RPMI7951 (cell line): ENCODE measurements around the gene ZSWIM1. TPM values are rescaled to one million over a fixed set of nuclear protein-coding genes. Genes with fewer than 3 reads are reported as not detected.
"Not testable (repeated sequence)": the region's sequence is repeated elsewhere in the genome, so short reads cannot be mapped to it uniquely, and the experiment has no call there.

ENCODE experiments used
- DNase-seq: peaks from one replicate; pipeline ENCODE4 v3.0.0-alpha.2; 2012; ENCODE audit warnings: low read depth
- total RNA-seq: library from RNA; depleted of rRNA; stranded (reverse); fragments of >200 nt; shearing (Covaris generic); gene quantifications from 2 replicates; pipeline ENCODE4 v1.2.3, GENCODE V29; 2014; rRNA removed

ZSWIM1 gene
- total RNA-seq, 1 experiment from 2014 or later: 20.4 TPM

- DNase-seq: no peak
Observed at GRCh38 chr20:45927071-45927878, 46.2 kb downstream of the ZSWIM1 start.

- not testable (repeated sequence) for DNase-seq
Observed at GRCh38 chr20:45931680-45932079, 50.7 kb downstream of the ZSWIM1 start.

GRCh38 chr20:45933266-45934045 lies 52.4 kb downstream of the ZSWIM1 start:
- DNase-seq: peak; percentile 86

- DNase-seq: peak; percentile 52
Observed at GRCh38 chr20:45934046-45934585, 53.1 kb downstream of the ZSWIM1 start.

Other genes with a start within 250 kb of the ZSWIM1 start
- gene WFDC9, start 249.9 kb upstream of the ZSWIM1 start, total RNA-seq: not detected in 2 replicates
- not detected in 2 replicates for gene WFDC11, start 211.0 kb upstream of the ZSWIM1 start, total RNA-seq
- not detected in 2 replicates for gene WFDC13, start 179.2 kb upstream of the ZSWIM1 start, total RNA-seq
- 0.88 and 3.5 TPM in 2 replicates for gene WFDC10B, start 176.2 kb upstream of the ZSWIM1 start, total RNA-seq
- gene SPINT4, start 158.9 kb upstream of the ZSWIM1 start, total RNA-seq: not detected in 2 replicates
- gene WFDC3, start 89.3 kb upstream of the ZSWIM1 start, total RNA-seq: 3.6 and 8.8 TPM in 2 replicates
- gene DNTTIP1, start 89.3 kb upstream of the ZSWIM1 start, total RNA-seq: 44.1 and 51.4 TPM in 2 replicates
- 606 and 673 TPM in 2 replicates for gene UBE2C, start 68.6 kb upstream of the ZSWIM1 start, total RNA-seq
- 0.36 TPM in 1 of 2 replicates, not detected in the other for gene TNNC2, start 53.9 kb upstream of the ZSWIM1 start, total RNA-seq
- gene SNX21, start 47.4 kb upstream of the ZSWIM1 start, total RNA-seq: 54.1 and 59.8 TPM in 2 replicates
- 102 and 119 TPM in 2 replicates for gene ACOT8, start 23.8 kb upstream of the ZSWIM1 start, total RNA-seq
- 9.3 and 9.4 TPM in 2 replicates for gene ZSWIM3, start 23.6 kb upstream of the ZSWIM1 start, total RNA-seq
- 0.98 TPM in 1 of 2 replicates, not detected in the other for gene SPATA25, start 6.4 kb downstream of the ZSWIM1 start, total RNA-seq
- gene NEURL2, start 10.0 kb downstream of the ZSWIM1 start, total RNA-seq: 3.0 and 5.5 TPM in 2 replicates
- gene CTSA, start 10.1 kb downstream of the ZSWIM1 start, total RNA-seq: 168 and 187 TPM in 2 replicates
- gene PLTP, start 30.9 kb downstream of the ZSWIM1 start, total RNA-seq: 36.8 and 47.1 TPM in 2 replicates
- gene PCIF1, start 53.5 kb downstream of the ZSWIM1 start, total RNA-seq: 11.5 and 13.6 TPM in 2 replicates
- 11.9 and 12.0 TPM in 2 replicates for gene ZNF335, start 91.0 kb downstream of the ZSWIM1 start, total RNA-seq
- gene MMP9, start 127.7 kb downstream of the ZSWIM1 start, total RNA-seq: 3.0 and 4.7 TPM in 2 replicates
- 0.96 TPM in 1 of 2 replicates, not detected in the other for gene SLC12A5, start 148.0 kb downstream of the ZSWIM1 start, total RNA-seq
- gene NCOA5, start 208.7 kb downstream of the ZSWIM1 start, total RNA-seq: 14.7 and 15.1 TPM in 2 replicates
- 0.72 and 1.7 TPM in 2 replicates for gene CD40, start 237.1 kb downstream of the ZSWIM1 start, total RNA-seq